HG03354 (cell line): ENCODE data around the gene CTCF.

Experiments
- ATAC-seq: cut with Tn5 transposase; IDR thresholded peaks from one replicate; pipeline ENCODE4 v1.9.1; 2021; ENCODE audit warnings: mild to moderate bottlenecking; ENCODE audit not compliant: unreplicated experiment, poor library complexity, severe bottlenecking

Gene CTCF

DNA sequence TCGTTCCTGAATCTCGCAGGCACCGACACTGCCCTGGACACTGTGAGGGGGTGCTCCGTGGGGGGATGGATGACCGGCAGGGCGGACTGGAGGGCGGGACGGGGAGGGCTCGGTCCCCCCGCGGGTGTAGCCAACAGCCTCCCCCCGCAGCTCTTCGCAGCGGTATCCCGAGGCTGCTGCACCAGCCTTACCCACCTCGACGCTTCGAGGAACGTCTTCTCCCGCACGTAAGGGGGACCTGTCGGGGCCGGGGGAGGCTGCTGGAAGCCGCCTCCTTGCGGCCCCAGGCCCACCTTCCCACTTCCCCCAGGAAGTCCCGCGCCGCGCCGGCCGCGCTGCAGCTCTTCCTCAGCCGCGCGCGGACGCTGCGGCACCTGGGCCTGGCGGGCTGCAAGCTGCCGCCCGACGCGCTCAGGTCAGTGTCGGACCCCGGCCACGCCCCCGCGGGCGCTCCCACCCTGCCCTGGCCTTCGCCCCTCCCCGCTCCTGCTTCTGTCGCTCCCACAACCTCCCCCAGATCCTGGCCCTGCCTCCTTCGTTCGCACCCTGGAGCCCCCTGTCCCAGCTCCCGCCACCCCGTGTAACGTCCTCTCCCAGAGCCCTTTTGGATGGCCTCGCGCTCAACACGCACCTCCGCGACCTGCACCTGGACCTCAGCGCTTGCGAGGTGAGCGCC lies 85.9 kb downstream of the CTCF start:
- no peak for ATAC-seq

DNA sequence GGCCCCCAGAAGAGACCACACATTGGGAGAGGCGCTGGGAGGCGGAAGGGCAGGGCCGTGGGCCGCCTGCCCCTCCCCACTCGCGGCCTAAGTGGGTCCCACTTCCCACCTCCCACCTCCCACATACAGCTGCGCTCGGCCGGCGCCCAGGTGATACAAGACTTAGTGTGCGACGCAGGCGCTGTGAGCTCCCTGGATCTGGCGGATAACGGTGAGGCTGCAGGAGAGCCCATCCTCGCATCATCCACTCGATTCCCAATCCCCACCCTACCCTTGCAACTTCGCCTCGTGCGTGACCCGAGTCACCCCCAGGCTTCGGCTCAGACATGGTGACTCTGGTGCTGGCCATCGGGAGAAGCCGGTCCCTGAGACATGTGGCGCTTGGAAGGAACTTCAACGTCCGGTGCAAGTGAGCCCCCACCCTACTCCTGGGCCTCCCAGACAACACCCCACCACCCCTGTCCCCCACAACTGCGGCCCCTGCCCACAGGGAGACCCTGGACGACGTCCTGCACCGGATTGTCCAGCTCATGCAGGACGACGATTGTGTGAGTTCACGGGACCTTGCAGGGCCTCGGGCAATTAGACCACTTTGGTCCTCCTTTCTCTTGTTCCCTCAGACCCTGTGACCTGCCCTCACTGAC lies 86.6 kb downstream of the CTCF start:
- no peak for ATAC-seq

- ATAC-seq = no peak
These were observed 87.2 kb downstream of the CTCF start for GRCh38 chr16:67649494-67649931.

GRCh38 chr16:67650023-67650422 lies 87.7 kb downstream of the CTCF start:
- ATAC-seq = no peak

DNA sequence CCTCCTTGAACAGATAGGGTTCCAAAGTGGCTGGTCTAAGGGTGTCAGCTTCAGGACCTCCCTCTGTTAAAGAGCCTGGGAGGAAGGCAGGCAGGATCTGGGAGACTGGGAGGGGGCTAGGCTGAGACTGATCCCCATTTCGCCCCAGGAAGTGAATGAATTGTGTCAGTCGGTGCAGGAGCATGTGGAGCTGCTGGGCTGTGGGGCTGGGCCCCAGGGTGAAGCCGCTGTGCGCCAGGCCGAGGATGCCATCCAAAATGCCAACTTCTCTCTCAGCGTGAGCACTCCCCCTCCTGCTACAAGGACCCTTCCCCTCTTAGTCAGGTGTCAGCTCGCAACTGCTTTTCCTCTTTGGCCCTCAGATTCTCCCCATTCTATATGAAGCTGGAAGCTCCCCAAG lies 88.7 kb downstream of the CTCF start:
- no peak for ATAC-seq

- no peak for ATAC-seq
These were observed 89.5 kb downstream of the CTCF start for GRCh38 chr16:67651847-67652246.

GRCh38 chr16:67652578-67653127 lies 90.3 kb downstream of the CTCF start:
- ATAC-seq = no peak

DNA sequence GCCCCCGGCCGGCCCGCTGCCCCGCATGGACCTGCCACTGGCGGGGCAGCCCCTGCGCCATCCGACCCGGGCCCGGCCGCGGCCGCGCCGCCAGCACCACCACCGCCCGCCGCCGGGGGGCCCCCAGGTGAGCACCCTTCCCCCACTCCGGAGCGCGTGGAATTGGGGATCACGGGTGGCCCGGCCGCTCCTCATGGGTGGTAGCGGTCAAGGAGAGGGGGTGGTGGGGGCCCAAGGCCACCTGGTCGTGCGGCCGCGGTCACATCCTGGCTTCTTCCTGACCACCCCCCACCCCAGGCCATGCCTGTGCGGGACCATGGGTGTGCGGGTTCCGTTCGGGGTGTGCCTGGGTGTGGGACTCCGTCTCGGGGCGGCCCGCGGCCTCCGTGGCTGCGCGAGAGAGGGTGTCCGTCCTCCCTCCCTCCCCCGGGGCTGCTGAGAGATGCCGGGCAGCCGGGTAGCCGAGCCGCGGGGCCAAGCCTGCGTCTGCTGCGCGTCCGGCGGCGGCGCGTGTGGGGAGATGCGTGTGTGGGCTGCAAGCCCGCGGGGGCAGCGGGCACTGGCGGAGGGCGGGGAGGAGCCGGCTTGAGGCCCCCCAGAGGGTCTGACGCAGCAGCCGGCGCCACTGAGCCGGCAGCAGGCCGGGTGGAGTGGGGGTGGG lies 90.9 kb downstream of the CTCF start:
- ATAC-seq = no peak

DNA sequence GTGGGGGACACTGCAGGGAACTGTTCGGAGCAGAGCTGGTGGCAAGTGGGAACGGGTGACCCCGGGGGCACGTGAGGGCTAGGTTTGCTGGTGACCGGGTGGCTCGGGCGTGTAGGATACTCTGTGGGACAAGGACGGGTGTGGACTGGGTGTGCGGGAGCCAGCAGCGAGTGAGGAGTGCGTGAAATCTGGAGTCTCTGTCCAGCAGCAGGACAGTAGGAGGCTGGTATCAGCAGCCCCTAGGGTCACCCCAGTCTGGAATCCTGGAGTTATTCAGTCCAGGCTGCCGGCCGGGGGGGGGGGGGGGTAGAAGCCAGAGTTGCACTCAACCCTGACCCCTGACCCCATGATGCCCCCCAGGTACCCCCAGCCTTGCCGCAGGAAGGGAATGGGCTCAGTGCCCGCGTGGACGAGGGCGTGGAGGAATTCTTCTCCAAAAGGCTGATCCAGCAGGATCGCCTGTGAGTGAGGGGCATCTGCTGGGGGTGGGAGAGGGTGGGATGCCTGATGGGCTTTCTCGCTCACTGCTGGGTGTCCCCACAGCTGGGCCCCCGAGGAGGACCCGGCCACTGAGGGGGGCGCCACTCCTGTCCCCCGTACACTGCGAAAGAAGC lies 91.6 kb downstream of the CTCF start:
- no peak for ATAC-seq

DNA sequence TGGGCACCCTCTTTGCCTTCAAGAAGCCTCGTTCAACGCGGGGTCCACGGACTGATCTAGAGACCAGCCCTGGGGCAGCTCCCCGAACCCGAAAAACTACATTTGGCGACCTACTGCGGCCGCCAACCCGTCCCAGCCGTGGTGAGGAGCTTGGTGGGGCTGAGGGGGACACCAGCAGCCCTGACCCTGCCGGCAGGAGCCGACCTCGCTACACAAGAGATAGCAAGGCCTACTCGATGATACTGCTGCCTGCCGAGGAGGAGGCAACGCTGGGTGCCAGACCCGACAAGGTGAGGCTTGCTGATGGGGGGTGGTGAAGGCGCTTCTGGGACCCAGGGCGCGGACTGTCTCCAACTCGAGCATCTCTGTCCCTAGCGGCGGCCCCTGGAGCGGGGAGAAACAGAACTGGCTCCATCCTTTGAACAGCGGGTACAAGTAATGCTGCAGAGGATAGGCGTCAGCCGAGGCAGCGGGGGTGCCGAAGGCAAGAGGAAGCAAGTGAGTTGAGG lies 92.1 kb downstream of the CTCF start:
- no peak for ATAC-seq

DNA sequence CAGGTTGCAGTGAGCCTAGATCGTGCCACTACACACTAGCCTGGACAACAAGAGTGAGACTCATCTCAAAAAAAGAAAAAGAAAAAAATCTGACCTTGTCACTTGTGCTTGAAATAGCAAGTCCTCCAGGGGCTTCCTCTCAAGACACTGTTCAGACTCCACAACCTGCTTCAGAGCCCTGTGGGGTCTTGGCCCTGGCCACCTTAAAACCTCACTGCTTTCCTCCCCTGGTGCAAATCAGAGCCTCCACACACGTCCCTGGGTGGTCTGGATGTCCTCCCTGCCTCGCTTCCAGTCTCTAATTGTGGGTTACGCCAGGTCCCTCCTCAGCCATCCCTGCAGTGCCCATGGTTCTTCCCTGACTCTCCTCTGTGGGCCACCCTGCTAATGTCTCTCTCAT lies 93.0 kb downstream of the CTCF start:
- ATAC-seq = no peak

DNA sequence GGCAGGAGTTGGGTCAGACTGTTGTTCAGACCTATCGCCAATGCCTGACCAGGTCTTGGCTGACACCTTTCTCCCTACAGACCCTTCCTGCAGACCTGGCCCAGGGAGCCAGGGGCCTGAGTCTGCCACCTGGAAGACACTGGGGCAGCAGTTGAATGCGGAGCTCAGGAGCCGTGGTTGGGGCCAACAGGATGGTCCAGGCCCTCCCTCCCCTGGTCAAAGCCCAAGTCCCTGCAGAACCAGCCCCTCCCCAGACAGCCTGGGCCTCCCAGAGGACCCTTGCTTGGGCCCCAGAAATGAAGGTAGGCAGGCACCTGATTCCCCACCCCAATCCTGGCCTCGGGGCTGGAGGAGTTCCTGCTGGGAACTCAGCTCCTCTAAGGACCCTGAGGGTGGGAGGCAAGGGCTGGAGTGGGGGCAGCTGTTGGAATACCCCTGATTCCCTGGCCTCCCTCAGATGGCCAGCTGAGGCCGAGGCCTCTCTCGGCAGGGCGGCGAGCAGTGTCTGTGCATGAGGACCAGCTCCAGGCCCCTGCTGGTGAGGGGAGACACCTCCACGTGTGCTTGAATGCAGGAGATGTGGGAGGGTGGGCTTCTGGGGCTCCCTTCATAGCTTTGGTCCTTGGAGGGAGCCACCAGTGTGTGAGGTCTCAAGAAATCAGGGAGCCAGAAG lies 94.2 kb downstream of the CTCF start:
- ATAC-seq = no peak

GRCh38 chr16:67657017-67657608 lies 94.8 kb downstream of the CTCF start:
- ATAC-seq = no peak

GRCh38 chr16:67657751-67658518 lies 95.6 kb downstream of the CTCF start:
- ATAC-seq = no peak

- no peak for ATAC-seq
These were observed 96.7 kb downstream of the CTCF start for GRCh38 chr16:67658849-67659674.

DNA sequence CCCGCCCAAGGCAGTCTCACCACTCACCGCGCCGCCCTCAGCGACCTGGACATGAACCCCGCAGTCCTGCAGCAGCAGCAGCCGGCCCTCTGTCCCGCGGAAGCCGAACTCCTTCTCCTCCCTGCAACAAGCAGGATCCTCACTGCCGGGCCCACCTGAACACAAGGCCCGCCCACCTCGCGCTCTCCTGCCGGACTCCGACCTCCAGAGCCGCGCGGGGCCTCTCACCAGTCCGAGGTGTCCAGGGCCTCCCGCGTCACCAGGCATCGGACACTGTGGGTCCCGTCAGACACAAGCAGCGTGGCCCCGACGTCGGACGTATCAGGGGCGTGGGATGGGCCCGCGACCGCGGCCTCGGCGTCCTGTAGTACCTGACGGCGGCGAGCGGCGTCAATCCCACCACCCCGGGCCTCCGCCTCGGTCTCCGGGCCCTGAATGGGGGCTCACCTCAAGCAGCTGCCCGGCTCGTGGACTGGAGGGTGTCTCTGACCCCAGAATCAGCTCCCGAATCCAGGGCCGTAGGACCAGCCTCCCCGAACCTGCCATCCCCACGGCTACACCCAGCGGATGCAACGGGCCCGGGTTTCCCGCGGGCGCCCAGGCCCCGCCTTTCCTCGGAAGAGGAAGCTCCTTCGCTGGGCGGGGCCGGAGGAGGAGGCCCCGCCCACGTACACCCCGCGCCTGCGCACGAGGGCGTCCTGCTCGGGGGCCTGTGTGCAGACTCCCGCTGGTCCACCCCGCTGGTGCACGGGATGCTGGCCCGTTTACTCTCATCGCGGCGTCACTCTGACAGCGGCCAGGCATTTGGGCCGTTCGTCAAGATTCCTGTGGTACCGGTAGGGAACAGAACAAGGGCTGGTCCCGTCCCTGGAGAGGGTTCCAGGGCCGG lies 97.6 kb downstream of the CTCF start, which contains the start of gene ACD:
TSS of gene ACD (minus strand) at position 586 of the 889 bp plus-strand sequence. CDS start at position 546, 40 bp downstream.
- peak; percentile 58 for ATAC-seq

GRCh38 chr16:67660564-67661028 lies 98.3 kb downstream of the CTCF start, which contains the start of gene PARD6A:
TSS of gene PARD6A (plus strand) at chr16:67660960. CDS start at chr16:67661039, 79 bp downstream.
- ATAC-seq = peak; percentile 74
